Activated T-helper 1 cell treated with anti-CD3 and anti-CD28 coated beads, Interleukin-12 subunit alpha, Interleukin-12 subunit beta, Interleukin-2, Interleukin-4 antibody, amounts not matched to agents 30 ng/mL and 10 ng/mL and 1 ng/mL, durations not matched to agents 14 hours and 24 hours and 36 hours (primary cell): Measurements from ENCODE around the gene TENM4. TPM values are rescaled to one million over a fixed set of nuclear protein-coding genes. Genes with fewer than 3 reads are reported as not detected.
"Not testable (repeated sequence)": the region's sequence is repeated elsewhere in the genome, so short reads cannot be mapped to it uniquely, and the experiment has no call there.

Experiments used
- DNase-seq: peaks from one replicate; pipeline ENCODE4 v3.0.0; 2021; ENCODE audit warnings: low spot score
- H3K27ac Mint-ChIP-seq: one replicate; pipeline ENCODE4 v1.8.0; 2021; ENCODE audit warnings: mild to moderate bottlenecking, mixed read lengths
- H3K27me3 Mint-ChIP-seq: one replicate; pipeline ENCODE4 v1.8.0; 2022; ENCODE audit warnings: mild to moderate bottlenecking, moderate library complexity, mixed read lengths; ENCODE audit not compliant: insufficient read depth
- H3K36me3 Mint-ChIP-seq: one replicate; pipeline ENCODE4 v1.8.0; 2021; ENCODE audit warnings: low read depth, mixed read lengths
- H3K4me1 Mint-ChIP-seq: one replicate; pipeline ENCODE4 v1.8.0; 2021; ENCODE audit warnings: low read depth, mixed read lengths
- H3K4me3 Mint-ChIP-seq: one replicate; pipeline ENCODE4 v1.8.0; 2021; ENCODE audit warnings: mild to moderate bottlenecking, moderate library complexity, mixed read lengths
- H3K9me3 Mint-ChIP-seq: one replicate; pipeline ENCODE4 v1.8.0; 2021; ENCODE audit warnings: mixed read lengths
- intact Hi-C: fragments of 100-400 bp; cut with micrococcal nuclease; formaldehyde crosslinking; loops from one replicate; pipeline ENCODE4 v1.15.1; 2024
- total RNA-seq: library from RNA; stranded (reverse); gene quantifications from 2 replicates; pipeline ENCODE4 v1.2.3, GENCODE V29; 2022

Gene TENM4
- total RNA-seq, 1 donor from 2014 or later: 0.03 TPM

DNA sequence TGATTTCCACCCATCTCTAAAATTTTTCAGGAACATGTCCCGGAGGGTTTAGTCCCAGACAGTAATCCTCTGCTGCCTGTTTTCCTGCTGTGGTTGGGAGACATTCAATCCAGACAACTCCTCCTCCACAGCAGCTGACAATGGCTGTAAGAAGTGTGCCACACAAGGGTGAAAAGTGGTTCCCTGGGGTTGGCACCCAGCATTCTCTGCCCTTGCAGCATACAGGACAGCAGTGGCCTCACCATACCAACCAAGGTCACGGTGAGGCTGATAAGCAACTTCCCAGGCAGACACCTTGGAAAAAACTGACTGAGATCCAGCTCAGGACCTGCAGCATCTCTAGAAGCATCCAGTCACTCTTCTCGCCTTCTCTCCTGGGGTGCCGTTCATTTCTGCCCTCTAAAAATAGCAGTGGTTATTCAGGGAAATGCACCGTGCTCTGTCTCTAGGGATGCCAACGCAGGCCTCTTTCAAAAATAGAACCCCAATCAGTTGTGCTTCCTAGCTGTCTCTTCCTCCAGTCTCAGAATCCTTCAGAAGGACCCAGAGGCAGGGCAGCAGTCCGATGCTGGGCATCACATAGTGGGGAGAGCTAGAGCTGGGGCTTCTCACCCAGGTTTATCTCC, 241.0 kb downstream of the TENM4 start:
- H3K27me3 Mint-ChIP-seq: no peaks in the 10 kb centered on the region
- H3K36me3 Mint-ChIP-seq: no peaks in the 10 kb centered on the region
- H3K4me1 Mint-ChIP-seq: no peaks in the 10 kb centered on the region
- H3K4me3 Mint-ChIP-seq: no peak overlapping the region
- H3K9me3 Mint-ChIP-seq: no peaks in the 10 kb centered on the region
- intact Hi-C loops: no loop called here
- no peak for DNase-seq
- no peak overlapping the region for H3K27ac Mint-ChIP-seq

GRCh38 chr11:79198898-79199250, 242.0 kb downstream of the TENM4 start:
- intact Hi-C loops: no loop called here
- H3K36me3 Mint-ChIP-seq: no peaks in the 10 kb centered on the region

GRCh38 chr11:79198203-79198897, 242.5 kb downstream of the TENM4 start:
- Mint-ChIP-seq H3K4me1 (no peaks in the 10 kb centered on the region), H3K27me3 (no peaks in the 10 kb centered on the region), H3K27ac (no peak overlapping the region), H3K36me3 (no peaks in the 10 kb centered on the region), H3K4me3 (no peak overlapping the region), H3K9me3 (no peaks in the 10 kb centered on the region)
- no peak for DNase-seq
- intact Hi-C loops: no loop called here

More at GRCh38 chr11:79198898-79199250, 242.0 kb downstream of the TENM4 start:
- Mint-ChIP-seq H3K27ac (no peak overlapping the region), H3K9me3 (no peaks in the 10 kb centered on the region), H3K4me1 (no peaks in the 10 kb centered on the region), H3K4me3 (no peak overlapping the region), H3K27me3 (no peaks in the 10 kb centered on the region)
- DNase-seq: no peak

GRCh38 chr11:79196950-79197349, 243.9 kb downstream of the TENM4 start:
- no peak for DNase-seq
- H3K9me3 Mint-ChIP-seq: no peaks in the 10 kb centered on the region
- H3K27me3 Mint-ChIP-seq: no peaks in the 10 kb centered on the region
- intact Hi-C loops: no loop called here
- no peak overlapping the region for H3K27ac Mint-ChIP-seq
- no peak overlapping the region for H3K4me3 Mint-ChIP-seq
- no peaks in the 10 kb centered on the region for H3K4me1 Mint-ChIP-seq
- no peaks in the 10 kb centered on the region for H3K36me3 Mint-ChIP-seq

- intact Hi-C loops: no loop called here
- Mint-ChIP-seq H3K4me3 (no peak overlapping the region), H3K27me3 (no peaks in the 10 kb centered on the region), H3K36me3 (no peaks in the 10 kb centered on the region), H3K4me1 (no peaks in the 10 kb centered on the region), H3K9me3 (no peaks in the 10 kb centered on the region), H3K27ac (no peak overlapping the region)
- no peak for DNase-seq
Observed at GRCh38 chr11:79195209-79195608, 245.6 kb downstream of the TENM4 start.

DNA sequence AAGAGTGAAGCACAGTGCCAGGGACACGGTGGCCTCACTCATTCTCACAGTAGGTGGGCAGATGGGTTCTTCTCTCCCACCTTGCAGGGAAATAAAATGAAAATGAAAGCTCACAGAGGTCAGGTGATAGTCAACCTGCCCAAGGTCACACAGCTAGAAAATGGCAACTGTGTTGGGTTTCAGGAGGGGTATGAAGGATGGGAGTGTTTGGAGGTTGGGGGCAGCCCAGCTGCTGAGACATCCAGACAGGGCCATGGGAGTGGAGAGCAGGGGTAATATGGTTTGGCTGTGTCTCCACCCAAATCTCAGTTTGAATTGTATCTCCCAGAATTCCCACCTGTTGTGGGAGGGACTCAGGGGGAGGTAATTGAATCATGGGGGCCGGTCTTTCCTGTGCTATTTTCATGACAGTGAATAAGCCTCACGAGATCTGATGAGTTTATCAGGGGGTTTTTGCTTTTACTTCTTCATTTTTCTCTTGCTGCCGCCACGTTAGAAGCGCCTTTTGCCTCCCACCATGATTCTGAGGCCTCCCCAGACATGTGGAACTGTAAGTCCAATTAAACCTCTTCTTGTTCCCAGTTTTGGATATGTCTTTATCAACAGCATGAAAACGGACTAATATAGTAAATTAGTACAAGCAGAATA, 247.0 kb downstream of the TENM4 start:
- DNase-seq: no peak
- H3K4me1 Mint-ChIP-seq: no peaks in the 10 kb centered on the region
- H3K4me3 Mint-ChIP-seq: no peak overlapping the region
- H3K36me3 Mint-ChIP-seq: no peaks in the 10 kb centered on the region
- intact Hi-C loops: no loop called here
- H3K27ac Mint-ChIP-seq: no peak overlapping the region
- no peaks in the 10 kb centered on the region for H3K27me3 Mint-ChIP-seq
- H3K9me3 Mint-ChIP-seq: no peaks in the 10 kb centered on the region

DNA sequence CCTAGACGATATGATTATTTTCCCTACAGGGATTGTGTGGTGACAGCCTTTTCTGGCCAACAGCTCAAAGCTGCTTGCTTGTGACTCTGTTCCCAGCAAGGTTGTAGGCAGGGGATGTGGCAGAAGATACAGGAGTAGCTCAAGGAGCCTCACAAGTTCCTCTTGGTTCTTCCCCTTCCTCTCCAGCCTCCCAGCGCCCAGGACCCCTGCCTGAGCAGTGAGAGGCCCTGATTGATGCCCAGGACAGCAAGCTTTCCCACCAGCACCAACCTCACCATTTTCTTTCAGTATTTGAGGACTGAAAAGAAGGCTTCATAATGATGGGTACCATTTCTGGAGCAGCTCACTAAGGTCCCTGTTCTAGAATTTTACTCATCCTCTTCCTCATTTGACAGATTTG, 248.0 kb downstream of the TENM4 start:
- DNase-seq: no peak
- Mint-ChIP-seq H3K4me1 (no peaks in the 10 kb centered on the region), H3K27me3 (no peaks in the 10 kb centered on the region), H3K27ac (no peak overlapping the region), H3K4me3 (no peak overlapping the region), H3K9me3 (no peaks in the 10 kb centered on the region), H3K36me3 (no peaks in the 10 kb centered on the region)
- intact Hi-C loops: no loop called here

- H3K36me3 Mint-ChIP-seq, H3K4me3 Mint-ChIP-seq, H3K9me3 Mint-ChIP-seq, H3K4me1 Mint-ChIP-seq, H3K27me3 Mint-ChIP-seq, H3K27ac Mint-ChIP-seq, intact Hi-C loops, DNase-seq: not testable (repeated sequence)
Observed at GRCh38 chr11:79191716-79192115, 249.1 kb downstream of the TENM4 start.

DNA sequence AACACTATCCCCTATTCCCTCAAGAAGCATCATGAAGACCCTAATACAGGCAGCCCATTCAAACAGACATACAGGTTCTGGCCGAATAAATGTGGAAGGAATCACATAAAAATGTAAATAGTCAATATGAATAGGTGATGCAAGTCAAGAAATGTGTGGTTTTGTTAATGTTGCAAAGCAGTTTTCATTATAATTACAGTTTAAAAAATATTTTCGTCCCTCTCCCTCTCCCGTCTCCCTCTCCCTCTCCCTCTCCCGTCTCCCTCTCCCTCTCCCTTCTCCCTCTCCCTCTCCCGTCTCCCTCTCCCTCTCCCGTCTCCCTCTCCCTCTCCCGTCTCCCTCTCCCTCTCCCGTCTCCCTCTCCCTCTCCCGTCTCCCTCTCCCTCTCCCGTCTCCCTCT, 250.3 kb downstream of the TENM4 start:
- H3K4me3 Mint-ChIP-seq, H3K27me3 Mint-ChIP-seq, H3K27ac Mint-ChIP-seq, DNase-seq, H3K9me3 Mint-ChIP-seq, H3K4me1 Mint-ChIP-seq, H3K36me3 Mint-ChIP-seq, intact Hi-C loops: not testable (repeated sequence)

GRCh38 chr11:79189601-79190000, 251.2 kb downstream of the TENM4 start:
- Mint-ChIP-seq H3K4me3 (no peak overlapping the region), H3K27ac (no peak overlapping the region), H3K9me3 (no peaks in the 10 kb centered on the region), H3K27me3 (no peaks in the 10 kb centered on the region), H3K36me3 (no peaks in the 10 kb centered on the region), H3K4me1 (no peaks in the 10 kb centered on the region)
- intact Hi-C loops: no loop called here
- DNase-seq: no peak

- H3K27ac Mint-ChIP-seq: no peak overlapping the region
- H3K27me3 Mint-ChIP-seq: no peaks in the 10 kb centered on the region
- DNase-seq: no peak
- no peak overlapping the region for H3K4me3 Mint-ChIP-seq
- intact Hi-C loops: no loop called here
- no peaks in the 10 kb centered on the region for H3K36me3 Mint-ChIP-seq
- H3K4me1 Mint-ChIP-seq: no peaks in the 10 kb centered on the region
- no peaks in the 10 kb centered on the region for H3K9me3 Mint-ChIP-seq
Observed at GRCh38 chr11:79189055-79189454, 251.8 kb downstream of the TENM4 start.

DNA sequence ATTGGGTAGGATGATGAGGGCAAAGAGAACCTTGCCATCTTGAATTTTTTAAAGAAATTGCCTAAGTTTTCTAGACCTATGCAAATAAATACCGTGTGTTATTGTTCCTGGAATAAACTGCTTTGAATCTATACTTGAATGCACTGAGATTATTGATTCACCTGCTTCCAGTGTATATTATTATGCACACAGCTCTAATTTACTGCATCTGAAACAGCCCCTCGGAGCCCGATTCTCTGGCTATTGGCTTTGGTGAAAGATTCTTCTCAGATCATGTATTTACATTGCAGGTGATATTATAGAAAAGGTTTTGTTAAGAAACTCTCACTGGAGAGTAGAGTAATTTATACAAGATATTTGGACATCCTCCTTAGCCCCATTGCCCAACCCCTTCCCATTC, 254.2 kb downstream of the TENM4 start:
- intact Hi-C loops: no loop called here
- Mint-ChIP-seq H3K4me1 (no peaks in the 10 kb centered on the region), H3K9me3 (no peaks in the 10 kb centered on the region), H3K4me3 (no peak overlapping the region), H3K36me3 (no peaks in the 10 kb centered on the region), H3K27me3 (no peaks in the 10 kb centered on the region), H3K27ac (no peak overlapping the region)
- DNase-seq: no peak

- H3K27me3 Mint-ChIP-seq: no peaks in the 10 kb centered on the region
- H3K36me3 Mint-ChIP-seq: no peaks in the 10 kb centered on the region
- no peak overlapping the region for H3K27ac Mint-ChIP-seq
- DNase-seq: no peak
- H3K4me3 Mint-ChIP-seq: no peak overlapping the region
- H3K4me1 Mint-ChIP-seq: no peaks in the 10 kb centered on the region
- intact Hi-C loops: no loop called here
- H3K9me3 Mint-ChIP-seq: no peaks in the 10 kb centered on the region
Observed at GRCh38 chr11:79185351-79185750, 255.5 kb downstream of the TENM4 start.
